HG02943 (cell line): Measurements from ENCODE around the gene FANCD2.
"Not testable (repeated sequence)": the region's sequence is repeated elsewhere in the genome, so short reads cannot be mapped to it uniquely, and the experiment has no call there.

Source experiments
- ATAC-seq: cut with Tn5 transposase; IDR thresholded peaks from one replicate; pipeline ENCODE4 v1.9.1; 2021; ENCODE audit warnings: mild to moderate bottlenecking, low read depth, moderate library complexity; ENCODE audit not compliant: unreplicated experiment

FANCD2 gene

GRCh38 chr3:10026084-10026890, at the start of gene FANCD2:
TSS of gene FANCD2 (plus strand) at chr3:10026437. CDS start at chr3:10028658, 2,221 bp downstream.
- ATAC-seq = peak; percentile 95

DNA sequence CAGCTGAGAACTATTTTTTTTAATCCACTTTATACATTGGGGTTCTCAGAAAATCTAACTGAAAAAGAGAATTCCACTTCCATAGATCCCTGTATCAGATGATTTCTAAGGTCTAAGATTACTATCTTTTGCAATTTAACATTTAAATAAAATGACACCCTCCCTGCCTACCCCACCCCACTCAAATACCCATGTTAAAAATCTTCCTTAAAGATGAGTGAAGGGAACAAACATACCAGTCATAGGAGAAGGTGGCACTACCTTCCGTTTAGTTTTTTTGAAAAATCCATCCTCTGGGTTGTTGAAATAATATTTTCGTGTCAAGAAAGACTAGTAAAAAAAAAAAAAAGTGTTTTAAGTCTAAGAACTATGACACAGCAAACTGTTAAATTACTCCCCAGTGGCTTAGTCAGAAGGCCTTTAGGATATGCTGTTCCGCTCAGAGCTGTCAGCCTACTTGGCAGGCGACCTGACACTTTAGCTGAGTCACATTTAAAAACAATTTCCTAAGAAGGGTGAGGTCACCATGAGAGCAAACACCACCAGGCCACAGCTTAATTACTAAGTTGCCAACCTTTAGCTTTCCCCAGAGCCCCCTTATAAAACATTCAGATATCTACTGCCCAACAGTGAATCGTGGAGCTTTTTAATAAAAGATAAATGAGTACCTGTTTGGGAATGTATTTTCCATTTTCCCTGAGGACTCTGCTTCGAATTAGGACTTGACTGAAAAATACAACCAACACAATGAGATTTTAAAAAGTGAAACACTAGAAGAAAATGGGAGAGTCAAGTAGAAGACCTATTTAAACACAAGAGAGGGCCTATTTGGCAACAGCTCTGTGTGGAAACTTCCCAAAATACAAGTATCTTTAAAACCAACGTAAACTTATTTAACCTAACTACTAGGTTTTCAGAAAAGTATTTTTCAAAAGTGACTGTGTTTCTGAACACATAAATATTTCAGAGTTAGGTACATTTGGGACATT, 49.2 kb upstream of the FANCD2 start:
- ATAC-seq = no peak

- no peak for ATAC-seq
Observed at GRCh38 chr3:9978710-9979305, 47.4 kb upstream of the FANCD2 start.

DNA sequence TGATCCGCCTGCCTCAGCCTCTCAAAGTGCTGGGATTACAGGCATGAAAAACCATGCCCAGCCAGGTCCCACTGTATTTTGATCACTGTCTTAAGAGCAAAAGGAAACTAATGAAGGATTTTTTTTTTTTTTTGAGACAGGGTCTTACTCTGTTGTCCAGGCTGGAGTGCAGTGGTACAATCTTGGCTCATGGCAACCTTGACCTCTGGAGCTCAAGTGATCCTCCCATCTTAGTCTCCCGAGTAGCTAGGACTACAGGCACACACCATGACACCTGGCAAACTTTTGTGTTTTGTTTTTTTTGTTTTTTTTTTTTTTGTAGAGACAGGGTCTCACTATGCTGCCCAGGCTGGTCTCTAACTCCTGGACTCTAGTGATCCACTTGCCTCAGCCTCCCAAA, 46.0 kb upstream of the FANCD2 start:
- no peak for ATAC-seq

DNA sequence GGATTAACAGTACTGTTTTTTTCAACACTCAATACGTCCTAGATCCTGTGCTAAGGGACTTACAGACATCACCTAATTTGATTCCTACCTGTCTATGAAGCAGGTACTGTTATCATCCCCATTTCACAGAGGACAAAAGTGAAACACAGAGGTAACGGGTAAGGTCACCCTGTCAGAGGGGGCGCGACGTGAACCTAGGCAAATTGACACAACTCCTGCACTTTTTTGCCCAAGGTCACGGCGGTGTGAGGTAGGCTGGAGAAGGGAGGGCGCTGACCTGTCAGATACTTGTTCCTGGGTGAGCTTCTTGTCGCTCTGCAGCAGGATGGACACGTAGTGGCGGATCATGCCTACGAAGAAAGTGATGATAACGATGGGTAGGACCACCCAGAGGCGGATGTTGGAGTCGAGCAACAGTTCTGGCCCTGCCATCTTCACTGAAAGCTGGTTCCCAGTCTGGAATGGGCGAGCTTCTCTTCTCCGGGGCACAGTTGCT, 40.0 kb upstream of the FANCD2 start:
- ATAC-seq = peak; percentile 37

GRCh38 chr3:9994086-9994844, 32.0 kb upstream of the FANCD2 start:
- no peak for ATAC-seq

- no peak for ATAC-seq
Observed at GRCh38 chr3:10000686-10001085, 25.6 kb upstream of the FANCD2 start.

DNA sequence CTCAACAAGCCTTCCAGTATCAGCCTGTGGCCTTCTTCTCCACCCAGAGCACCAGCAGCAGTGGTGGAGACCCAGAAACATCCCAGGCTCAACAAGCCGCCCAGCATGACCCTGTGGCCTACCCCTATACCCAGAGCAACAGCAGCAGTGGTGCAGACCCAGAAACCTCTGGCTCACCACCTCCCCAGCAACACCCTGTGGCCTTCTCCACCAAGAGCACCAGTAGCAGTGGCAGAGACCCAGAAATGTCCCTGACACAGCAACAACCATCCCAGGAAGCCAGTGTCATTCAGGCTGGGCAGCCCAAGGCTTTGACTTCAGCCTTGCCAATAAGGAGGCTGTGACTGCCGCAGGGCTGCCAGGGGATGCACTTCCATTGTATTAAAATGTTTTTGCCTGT, 23.3 kb upstream of the FANCD2 start:
- no peak for ATAC-seq

- ATAC-seq = no peak
Observed at GRCh38 chr3:10004506-10004905, 21.7 kb upstream of the FANCD2 start.

GRCh38 chr3:10004960-10005564, 21.2 kb upstream of the FANCD2 start:
- no peak for ATAC-seq

DNA sequence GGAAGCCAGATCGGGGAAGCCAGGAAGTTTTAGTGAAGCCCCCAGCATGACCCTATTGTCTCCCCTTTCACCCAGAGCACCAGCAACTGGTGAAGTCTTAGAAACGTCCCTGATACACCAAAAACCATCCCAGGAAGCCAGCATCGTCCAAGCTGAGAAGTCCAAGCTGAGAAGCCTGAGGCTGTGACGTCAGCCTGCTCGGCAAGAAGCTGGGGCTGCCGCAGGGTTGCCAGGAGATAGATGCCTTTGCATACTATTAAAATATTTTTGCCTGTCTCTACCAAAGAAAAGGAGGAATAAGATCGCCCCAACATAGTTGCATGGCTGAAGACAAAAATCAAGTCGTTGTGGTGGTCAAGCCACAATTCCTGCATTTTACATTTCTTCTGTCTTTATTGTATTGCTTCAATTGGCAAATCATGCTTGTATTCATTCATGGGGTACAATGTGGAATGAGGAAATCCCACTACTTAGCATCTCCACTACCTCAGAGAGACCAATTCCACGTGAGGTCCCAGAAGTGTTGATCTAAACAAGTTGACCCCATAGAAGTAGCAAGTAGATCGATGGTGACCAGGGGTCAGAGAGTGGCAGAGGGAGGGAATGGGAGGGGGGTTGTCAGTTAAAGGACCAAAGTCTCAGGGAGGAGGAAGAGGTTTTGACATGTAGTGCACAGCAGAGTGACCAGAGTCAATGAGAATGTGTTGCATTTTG, 20.0 kb upstream of the FANCD2 start:
- no peak for ATAC-seq

GRCh38 chr3:10006762-10007090, 19.5 kb upstream of the FANCD2 start:
- ATAC-seq = no peak

DNA sequence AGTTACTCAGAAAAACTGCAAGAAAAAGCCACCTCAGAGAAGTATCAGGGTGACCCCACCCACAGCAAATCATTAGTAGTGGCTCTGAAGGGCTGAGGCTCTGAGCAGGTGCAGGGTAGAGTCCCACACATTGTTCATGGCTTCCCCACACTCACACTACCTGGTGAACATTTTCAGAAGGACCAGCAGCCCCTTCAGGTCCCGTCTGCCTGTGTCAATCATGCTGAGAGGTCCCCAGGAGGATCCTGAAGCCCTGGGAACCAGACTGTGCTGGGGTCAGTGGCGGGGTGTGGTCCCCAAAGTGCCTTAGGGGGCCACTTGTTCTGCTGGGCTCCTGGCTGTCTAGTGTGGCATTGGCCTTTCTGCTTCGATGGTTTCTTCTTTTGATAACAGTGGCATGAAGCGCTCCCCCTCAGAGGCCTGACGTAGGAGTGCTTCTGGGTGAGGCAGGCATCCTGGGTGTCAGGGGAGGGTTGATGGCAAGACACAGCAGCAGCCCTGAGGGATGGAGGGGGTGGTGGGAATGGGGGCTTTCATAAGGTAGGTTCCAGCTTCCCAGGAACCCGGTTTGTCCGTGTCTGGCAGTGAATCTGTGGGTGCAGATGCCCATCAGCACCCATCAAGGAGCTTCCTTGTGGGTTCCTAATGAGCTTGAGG, 19.0 kb upstream of the FANCD2 start:
- ATAC-seq = no peak

GRCh38 chr3:10008216-10008587, 18.0 kb upstream of the FANCD2 start:
- ATAC-seq = not testable (repeated sequence)

DNA sequence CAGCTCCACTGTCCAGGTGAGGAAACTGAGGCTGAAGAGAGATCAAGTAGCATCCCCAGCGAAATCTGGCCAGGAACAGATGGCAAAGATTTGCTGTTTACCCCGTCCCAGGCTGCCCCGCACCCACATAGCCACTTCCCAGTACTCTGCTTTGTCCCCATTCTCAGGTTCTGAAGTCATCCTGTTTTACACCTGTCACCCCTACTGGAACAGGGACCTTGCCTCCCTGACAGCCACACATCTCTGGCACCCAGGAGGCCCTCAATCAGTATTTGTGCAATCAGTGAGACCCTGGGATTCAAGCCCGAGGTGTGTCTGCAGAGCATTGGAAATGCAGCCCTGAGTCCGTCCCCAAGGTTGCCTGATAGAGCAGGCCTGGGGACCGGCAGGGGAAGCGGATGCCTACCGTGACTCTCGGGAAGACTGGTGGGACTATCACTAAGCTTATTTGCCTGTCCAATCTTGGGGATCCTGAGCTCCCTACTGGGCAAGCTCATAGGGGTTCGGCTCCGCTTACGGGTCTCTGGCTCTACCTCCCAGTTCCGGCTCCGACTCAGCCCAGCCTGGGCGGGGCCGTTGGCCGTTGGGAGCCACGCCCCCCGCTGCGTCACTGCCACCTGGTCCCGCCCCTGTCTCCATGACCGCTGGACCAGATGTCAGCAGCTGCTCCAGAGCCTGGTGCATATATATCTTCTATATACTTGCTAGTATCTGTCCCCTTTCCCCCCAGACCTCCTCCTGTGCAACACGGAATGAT, 17.5 kb upstream of the FANCD2 start:
- peak; percentile 56 for ATAC-seq

DNA sequence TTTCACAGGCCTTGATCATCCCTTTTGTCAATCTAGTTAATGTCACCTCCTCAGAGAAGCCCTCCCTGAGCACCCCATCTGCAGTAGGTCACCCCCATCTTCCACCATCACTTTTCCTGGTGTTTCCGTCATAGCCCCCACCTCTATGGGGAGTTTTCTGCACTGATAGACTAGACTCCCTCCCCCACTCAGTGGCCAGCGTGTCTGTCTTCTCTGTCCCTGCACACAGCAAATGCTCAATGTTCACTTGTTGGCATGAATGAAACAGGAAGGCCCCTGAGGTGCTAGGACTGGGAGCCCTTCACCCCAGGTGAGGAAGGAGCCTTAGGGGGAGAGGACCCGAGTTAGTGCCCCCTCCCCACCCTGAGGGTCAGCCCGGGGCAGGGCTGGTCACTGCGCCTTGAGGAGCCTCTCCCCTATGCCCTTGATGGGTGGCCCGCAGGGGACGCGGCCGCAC, 15.8 kb upstream of the FANCD2 start:
- no peak for ATAC-seq

- peak; percentile 80 for ATAC-seq
Observed at GRCh38 chr3:10010878-10011465, 15.3 kb upstream of the FANCD2 start.

- ATAC-seq = no peak
Observed at GRCh38 chr3:10011631-10012030, 14.6 kb upstream of the FANCD2 start.
